Measurements from ENCODE around the gene NME4.

NME4 gene

GRCh38 chr16:425740-426114 is 28.7 kb downstream of the NME4 start:
- in situ Hi-C loops (cut with HindIII; ENCODE audit: low sequenced_read_pairs), result no loop called here
- TF ChIP-seq, protein P1, sequence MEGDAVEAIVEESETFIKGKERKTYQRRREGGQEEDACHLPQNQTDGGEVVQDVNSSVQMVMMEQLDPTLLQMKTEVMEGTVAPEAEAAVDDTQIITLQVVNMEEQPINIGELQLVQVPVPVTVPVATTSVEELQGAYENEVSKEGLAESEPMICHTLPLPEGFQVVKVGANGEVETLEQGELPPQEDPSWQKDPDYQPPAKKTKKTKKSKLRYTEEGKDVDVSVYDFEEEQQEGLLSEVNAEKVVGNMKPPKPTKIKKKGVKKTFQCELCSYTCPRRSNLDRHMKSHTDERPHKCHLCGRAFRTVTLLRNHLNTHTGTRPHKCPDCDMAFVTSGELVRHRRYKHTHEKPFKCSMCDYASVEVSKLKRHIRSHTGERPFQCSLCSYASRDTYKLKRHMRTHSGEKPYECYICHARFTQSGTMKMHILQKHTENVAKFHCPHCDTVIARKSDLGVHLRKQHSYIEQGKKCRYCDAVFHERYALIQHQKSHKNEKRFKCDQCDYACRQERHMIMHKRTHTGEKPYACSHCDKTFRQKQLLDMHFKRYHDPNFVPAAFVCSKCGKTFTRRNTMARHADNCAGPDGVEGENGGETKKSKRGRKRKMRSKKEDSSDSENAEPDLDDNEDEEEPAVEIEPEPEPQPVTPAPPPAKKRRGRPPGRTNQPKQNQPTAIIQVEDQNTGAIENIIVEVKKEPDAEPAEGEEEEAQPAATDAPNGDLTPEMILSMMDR (IDR thresholded peaks at IDR 0.05; ENCODE audit: low read depth, low read length, missing control alignments), result no peak
- DNase-seq (ENCODE audit: low read depth), result no peak
- H3K4me3 ChIP-seq (ENCODE audit: low read depth, low read length), result peak overlapping the region; percentile 60

GRCh38 chr16:426115-426905 is 29.3 kb downstream of the NME4 start:
- TF ChIP-seq, protein P1 (IDR thresholded peaks at IDR 0.05; ENCODE audit: low read depth, low read length, missing control alignments), result no peak
- in situ Hi-C loops (cut with HindIII; ENCODE audit: low sequenced_read_pairs), result no loop called here
- no peak for DNase-seq (ENCODE audit: low read depth)
- peak overlapping the region; percentile 60 for H3K4me3 ChIP-seq (ENCODE audit: low read depth, low read length)

GRCh38 chr16:426906-427249 is 29.9 kb downstream of the NME4 start:
- TF ChIP-seq, protein P1 (IDR thresholded peaks at IDR 0.05; ENCODE audit: low read depth, low read length, missing control alignments), result no peak
- in situ Hi-C loops (cut with HindIII; ENCODE audit: low sequenced_read_pairs), result no loop called here
- DNase-seq (ENCODE audit: low read depth), result no peak
- peak overlapping the region; percentile 60 for H3K4me3 ChIP-seq (ENCODE audit: low read depth, low read length)

DNA sequence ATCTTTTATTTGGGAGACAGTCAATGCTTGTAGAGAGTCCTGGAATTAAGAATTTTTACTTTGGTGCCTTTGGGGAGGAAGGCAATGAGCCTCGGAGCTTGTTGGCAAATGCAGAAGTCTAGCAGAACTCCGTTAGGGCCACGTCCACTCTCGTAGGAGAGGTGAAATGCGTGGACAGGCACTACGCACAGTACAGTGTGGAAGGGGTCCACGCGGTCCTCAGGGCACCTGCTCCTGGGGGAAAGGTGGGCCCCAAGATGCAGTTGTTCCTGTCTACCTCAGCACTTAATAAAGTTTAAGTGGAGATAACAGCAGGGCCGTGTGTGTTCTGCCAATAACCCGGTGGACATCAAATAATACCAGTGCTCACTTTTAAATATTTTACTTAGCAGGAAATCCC is 30.3 kb downstream of the NME4 start:
- in situ Hi-C loops (cut with HindIII; ENCODE audit: low sequenced_read_pairs), result no loop called here
- DNase-seq (ENCODE audit: low read depth), result no peak
- H3K4me3 ChIP-seq (ENCODE audit: low read depth, low read length), result peak overlapping the region; percentile 60
- TF ChIP-seq, protein P1 (IDR thresholded peaks at IDR 0.05; ENCODE audit: low read depth, low read length, missing control alignments), result no peak

GRCh38 chr16:430904-431303 is 33.9 kb downstream of the NME4 start:
- in situ Hi-C loops (cut with HindIII; ENCODE audit: low sequenced_read_pairs), result no loop called here
- no peak overlapping the region for H3K4me3 ChIP-seq (ENCODE audit: low read depth, low read length)
- no peak for DNase-seq (ENCODE audit: low read depth)
- TF ChIP-seq, protein P1 (IDR thresholded peaks at IDR 0.05; ENCODE audit: low read depth, low read length, missing control alignments), result no peak

DNA sequence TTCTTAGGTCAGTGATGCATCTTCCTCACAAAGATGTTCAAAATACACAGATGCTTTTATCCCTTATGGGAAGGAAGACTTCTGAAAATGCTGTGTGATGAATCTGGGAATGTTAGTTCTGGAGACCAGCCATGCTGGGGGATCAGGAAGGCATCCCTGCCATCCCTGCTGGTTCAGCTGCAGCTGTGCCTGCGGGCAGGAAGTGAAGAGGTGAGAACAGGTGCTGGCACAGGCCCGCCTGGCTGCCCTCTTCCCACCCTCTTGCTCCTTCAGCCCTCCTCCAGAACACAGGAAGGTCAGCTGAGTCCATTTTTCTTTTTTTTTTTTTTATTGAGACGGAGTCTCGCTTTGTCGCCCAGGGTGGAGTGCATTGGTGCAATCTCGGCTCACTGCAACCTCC is 43.6 kb downstream of the NME4 start:
- in situ Hi-C loops (cut with HindIII; ENCODE audit: low sequenced_read_pairs), result no loop called here
- no peak for DNase-seq (ENCODE audit: low read depth)
- TF ChIP-seq, protein P1 (IDR thresholded peaks at IDR 0.05; ENCODE audit: low read depth, low read length, missing control alignments), result no peak
- H3K4me3 ChIP-seq (ENCODE audit: low read depth, low read length), result no peak overlapping the region

All from astrocyte of the cerebellum (primary cell).